ENCODE data around the gene CALML4.
"Not testable (repeated sequence)": the region's sequence is repeated elsewhere in the genome, so short reads cannot be mapped to it uniquely, and the experiment has no call there.

DNA sequence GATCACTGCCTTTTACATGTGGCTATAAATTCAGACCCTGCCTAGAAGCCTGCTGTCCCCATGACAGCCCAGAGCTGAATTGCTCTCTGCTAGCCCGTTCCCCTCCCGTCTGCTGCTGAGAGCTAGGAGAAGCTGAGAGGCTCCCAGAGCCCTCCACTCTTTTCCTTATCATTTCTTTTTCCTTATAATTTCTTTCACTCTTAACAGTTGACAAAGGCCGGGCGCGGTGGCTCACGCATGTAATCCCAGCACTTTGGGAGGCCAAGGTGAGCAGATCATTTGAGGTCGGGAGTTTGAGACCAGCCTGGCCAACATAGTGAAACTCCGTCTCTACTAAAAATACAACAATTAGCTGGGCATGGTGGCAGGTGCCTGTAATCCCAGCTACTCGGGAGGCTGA is 29.4 kb upstream of the CALML4 start:
- TF ChIP-seq GATA2 (IDR thresholded peaks at IDR 0.05; ENCODE audit: insufficient read depth, insufficient read length, low read depth, low read length); POLR2A (IDR thresholded peaks at IDR 0.05; ENCODE audit: low read depth, low read length); EZH2 (IDR thresholded peaks at IDR 0.05; ENCODE audit: borderline replicate concordance, low read depth, low read length, severe bottlenecking); MYC (IDR thresholded peaks at IDR 0.05; ENCODE audit: low read depth, low read length); JUN (IDR thresholded peaks at IDR 0.05; ENCODE audit: borderline replicate concordance, insufficient read depth, insufficient read length, low read depth); POLR2AphosphoS5 (IDR thresholded peaks at IDR 0.05; ENCODE audit: insufficient read depth, low read depth, low read length); FOS (IDR thresholded peaks at IDR 0.05; ENCODE audit: borderline replicate concordance, insufficient read depth, low read length): not testable (repeated sequence)
- TF ChIP-seq, protein P1, sequence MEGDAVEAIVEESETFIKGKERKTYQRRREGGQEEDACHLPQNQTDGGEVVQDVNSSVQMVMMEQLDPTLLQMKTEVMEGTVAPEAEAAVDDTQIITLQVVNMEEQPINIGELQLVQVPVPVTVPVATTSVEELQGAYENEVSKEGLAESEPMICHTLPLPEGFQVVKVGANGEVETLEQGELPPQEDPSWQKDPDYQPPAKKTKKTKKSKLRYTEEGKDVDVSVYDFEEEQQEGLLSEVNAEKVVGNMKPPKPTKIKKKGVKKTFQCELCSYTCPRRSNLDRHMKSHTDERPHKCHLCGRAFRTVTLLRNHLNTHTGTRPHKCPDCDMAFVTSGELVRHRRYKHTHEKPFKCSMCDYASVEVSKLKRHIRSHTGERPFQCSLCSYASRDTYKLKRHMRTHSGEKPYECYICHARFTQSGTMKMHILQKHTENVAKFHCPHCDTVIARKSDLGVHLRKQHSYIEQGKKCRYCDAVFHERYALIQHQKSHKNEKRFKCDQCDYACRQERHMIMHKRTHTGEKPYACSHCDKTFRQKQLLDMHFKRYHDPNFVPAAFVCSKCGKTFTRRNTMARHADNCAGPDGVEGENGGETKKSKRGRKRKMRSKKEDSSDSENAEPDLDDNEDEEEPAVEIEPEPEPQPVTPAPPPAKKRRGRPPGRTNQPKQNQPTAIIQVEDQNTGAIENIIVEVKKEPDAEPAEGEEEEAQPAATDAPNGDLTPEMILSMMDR (IDR thresholded peaks at IDR 0.05; ENCODE audit: extremely low read depth in 1 of 2, insufficient read depth in 1 of 2, low read depth in 1 of 2, low read length in 2 of 2), result not testable (repeated sequence)
- TF ChIP-seq, protein P2, sequence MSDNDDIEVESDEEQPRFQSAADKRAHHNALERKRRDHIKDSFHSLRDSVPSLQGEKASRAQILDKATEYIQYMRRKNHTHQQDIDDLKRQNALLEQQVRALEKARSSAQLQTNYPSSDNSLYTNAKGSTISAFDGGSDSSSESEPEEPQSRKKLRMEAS (IDR thresholded peaks at IDR 0.05; ENCODE audit: insufficient read depth, insufficient read length), result not testable (repeated sequence)

Data from endothelial cell of umbilical vein (primary cell).